Pancreas (tissue), 10 donors: Measurements from ENCODE around the gene SCARF2. TPM values are rescaled to one million over a fixed set of nuclear protein-coding genes. Genes with fewer than 3 reads are reported as not detected.
A peak's percentile ranks its signal among the peaks of the same experiment; 100 is the strongest.

ENCODE experiments used
- ATAC-seq, 4 donors: fragments of 200-7000 bp; cut with Tn5 transposase; one replicate each; pipeline versions ENCODE4 v1.8.0 to v1.9.1; 2020; ENCODE audit warnings: mild to moderate bottlenecking in 4 of 4, moderate library complexity in 4 of 4
- DNase-seq, 6 donors: peaks; one replicate each; pipeline ENCODE4 v3.0.0-alpha.2; 2020
- FAIRE-seq: peaks from 2 replicates; lab custom pipeline; 2012; peaks lifted over from hg19 to GRCh38; lab: Jason Lieb, UNC
- H3K27ac ChIP-seq, 4 donors: fragments of 200-600 bp; sonication (generic); 1 replicate in 3 of 4; 2 replicates in 1 of 4; pipeline versions ENCODE4 v1.5.0 to v1.8.0; 2020
- H3K27me3 ChIP-seq, 4 donors: fragments of 200-600 bp; one replicate each; pipeline ENCODE4 v1.8.0; 2021
- H3K36me3 ChIP-seq, 3 donors: fragments of 200-600 bp; sonication (generic) in 1 of 3; one replicate each; pipeline versions ENCODE4 v1.5.0 to v1.8.0; 2020 to 2021
- H3K4me1 ChIP-seq, 3 donors: fragments of 200-600 bp; one replicate each; pipeline ENCODE4 v1.8.0; 2021
- H3K4me3 ChIP-seq, 4 donors: fragments of 200-600 bp; sonication (generic) in 2 of 4; one replicate each; pipeline versions ENCODE4 v1.5.0 to v1.8.0; 2020 to 2021
- H3K9me3 ChIP-seq, 4 donors: fragments of 200-600 bp; one replicate each; pipeline ENCODE4 v1.8.0; 2021
- CTCF ChIP-seq, 4 donors: fragments of 200-600 bp; sonication (generic) in 3 of 4; IDR thresholded peaks; one replicate each; pipeline versions ENCODE4 v1.5.0 to v1.8.0; 2021; ENCODE audit warnings: antibody characterized with exemption in 4 of 4
- WGBS, 2 donors: extraction: QIAGEN DNeasy Blood & Tissue Kit; methylation state at CpG; one replicate each; pipeline ENCODE4 v1.1.7; 2013; 5-methylcytosine and 5-hydroxymethylcytosine counted together
- intact Hi-C, 3 donors: fragments of 100-400 bp; cut with DNase I; formaldehyde crosslinking; loops; one replicate each; pipeline versions ENCODE4 v1.11.1 to v1.14.2; 2022
- polyA plus RNA-seq, 2 donors: library from polyadenylated mRNA; stranded (reverse); fragments of 200-250 nt; gene quantifications; one replicate each; pipeline ENCODE4 v1.2.3, GENCODE V29; 2013
- total RNA-seq, 6 donors: library from RNA; stranded (reverse); fragmentation: NEBNext Ultra II Directional in 4 of 6; extraction: Animal tissue kit (Norgen Biotek cat#: 25700) in 4 of 6; gene quantifications; one replicate each; pipeline versions ENCODE4 v1.2.1 to v1.2.4, GENCODE V29; 2021 to 2023
- donor health status: healthy with polysubstance abuse.
- donor health status: DM: no; HTN: no; CAD: no; lungs with moderate emphysema.
- donor health status: DM: no; HTN: no; CAD: no.
- donor health status: control.
- donor health status: control.
- donor health status: Bipolar disorder and iron deficiency.
- donor health status: DM: yes; HTN: yes; CAD: no.
- donor health status: DM: no; HTN: no; CAD: no.
- donor health status: DM: no; HTN: no; CAD: no.
- donor health status: DM: yes; HTN: yes; CAD: no.

Gene SCARF2
- total and polyA plus RNA-seq, 8 donors: 1.1 to 5.2 (median 1.5) TPM

GRCh38 chr22:20442485-20443284, 5.1 kb upstream of the SCARF2 start:
- peaks cover 0 to 21% (median 9%) of the 10 kb centered on the region in 3 donors for H3K36me3 ChIP-seq
- FAIRE-seq: no peak
- ATAC-seq: no peak
- H3K27ac ChIP-seq: no peak overlapping the region
- intact Hi-C loops: no loop called here
- 84 to 90% methylated on average over 7 of the region's 7 CpGs for WGBS, 2 donors
- H3K27me3 ChIP-seq: no peaks in the 10 kb centered on the region
- H3K4me3 ChIP-seq: no peak overlapping the region
- peak in 1 of 6 donors; percentile 15 for DNase-seq
- H3K4me1 ChIP-seq: no peaks in the 10 kb centered on the region
- H3K9me3 ChIP-seq: no peaks in the 10 kb centered on the region
- TF ChIP-seq CTCF (IDR thresholded peaks at IDR 0.05): no peak

- intact Hi-C loops: no loop called here
- no peak overlapping the region for H3K27ac ChIP-seq
- peaks cover 0 to under 1% (median 0%) of the 10 kb centered on the region in 3 donors for H3K4me1 ChIP-seq
- ATAC-seq: no peak
- H3K36me3 ChIP-seq: peaks cover 0 to 21% (median 9%) of the 10 kb centered on the region in 3 donors
- H3K4me3 ChIP-seq: no peak overlapping the region
- no peak for FAIRE-seq
- no peaks in the 10 kb centered on the region for H3K9me3 ChIP-seq
- DNase-seq: peak in 2 of 6 donors; percentile 20 to 46
- WGBS, 2 donors: 89 to 91% methylated on average over 17 to 21 of the region's 21 CpGs
- H3K27me3 ChIP-seq: no peaks in the 10 kb centered on the region
- TF ChIP-seq CTCF (IDR thresholded peaks at IDR 0.05): no peak
Measured at GRCh38 chr22:20441631-20442484, 4.2 kb upstream of the SCARF2 start.

- no peak overlapping the region for H3K27ac ChIP-seq
Measured at GRCh38 chr22:20440637-20441591, 3.3 kb upstream of the SCARF2 start.

More at GRCh38 chr22:20440637-20441591, 3.3 kb upstream of the SCARF2 start:
- Histone ChIP-seq H3K27me3 (no peaks in the 10 kb centered on the region), H3K4me1 (peaks cover 0 to 4% (median 3%) of the 10 kb centered on the region in 3 donors), H3K4me3 (no peak overlapping the region), H3K9me3 (no peaks in the 10 kb centered on the region), H3K36me3 (peaks cover 0 to 15% (median 9%) of the 10 kb centered on the region in 3 donors)
- no peak for TF ChIP-seq CTCF (IDR thresholded peaks at IDR 0.05)
- 81 to 86% methylated on average over 13 of the region's 13 CpGs for WGBS, 2 donors
- FAIRE-seq: no peak
- peak in 2 of 6 donors; percentile 28 to 47 for DNase-seq
- intact Hi-C loops: no loop called here
- ATAC-seq: no peak
